ENCODE results near the gene CACNA1A.

CACNA1A gene

DNA sequence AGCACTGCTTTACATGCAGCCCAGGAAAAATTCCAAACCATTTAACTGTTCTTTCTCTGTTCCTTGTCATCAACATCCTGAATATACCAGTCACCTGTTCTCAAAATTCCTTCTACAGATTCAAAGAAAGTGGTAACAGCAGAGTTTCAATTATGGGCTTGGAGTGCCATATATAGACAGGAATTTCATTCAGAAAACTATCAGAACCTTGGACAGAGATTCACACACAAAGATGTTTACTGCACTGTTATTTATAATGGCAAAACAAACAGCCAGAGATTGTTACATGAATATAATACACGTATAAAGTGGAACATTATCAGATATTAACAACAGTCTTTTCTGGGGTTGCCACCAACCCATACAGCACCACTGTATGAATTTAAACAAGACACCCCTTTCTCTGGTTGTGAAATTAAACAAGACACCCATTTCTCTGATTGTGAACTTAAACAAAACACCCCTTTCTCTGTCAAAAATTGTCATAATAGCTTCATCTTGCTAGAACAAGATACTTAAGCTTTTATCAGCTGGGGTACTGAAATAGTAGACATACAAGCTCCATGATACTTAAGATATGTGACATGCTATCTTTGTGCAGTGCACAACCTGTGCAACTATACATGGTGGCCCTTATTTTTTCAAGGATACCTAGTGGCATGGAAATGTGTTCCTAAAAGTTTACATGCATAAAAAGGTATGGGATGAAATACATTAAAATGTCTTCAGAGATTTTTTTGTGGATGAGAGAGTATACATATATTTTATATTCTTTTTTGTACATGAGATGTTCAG is 12.6 kb downstream of the CACNA1A start:
- DNase-seq (ENCODE audit: extremely low read depth, low read depth): no peak

DNA sequence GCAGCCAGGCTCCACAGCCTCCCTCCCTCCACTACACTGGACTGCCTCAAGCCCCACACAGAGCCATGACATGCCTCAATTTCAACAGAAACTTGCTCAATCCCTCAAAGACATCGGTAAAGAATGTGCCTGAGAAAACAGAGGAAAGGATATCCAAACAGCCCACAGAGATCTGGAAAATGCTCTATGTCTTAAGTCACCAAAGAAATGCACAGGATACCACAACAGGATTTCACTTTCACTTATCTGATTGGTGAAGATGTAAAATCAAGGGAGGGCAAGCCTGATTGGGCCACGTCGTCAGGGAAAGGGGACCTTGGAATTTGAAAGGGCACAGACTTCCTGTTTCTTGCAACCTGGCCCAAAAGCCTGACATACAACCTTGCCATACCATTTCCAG is 14.2 kb downstream of the CACNA1A start:
- TF ChIP-seq, protein P1, sequence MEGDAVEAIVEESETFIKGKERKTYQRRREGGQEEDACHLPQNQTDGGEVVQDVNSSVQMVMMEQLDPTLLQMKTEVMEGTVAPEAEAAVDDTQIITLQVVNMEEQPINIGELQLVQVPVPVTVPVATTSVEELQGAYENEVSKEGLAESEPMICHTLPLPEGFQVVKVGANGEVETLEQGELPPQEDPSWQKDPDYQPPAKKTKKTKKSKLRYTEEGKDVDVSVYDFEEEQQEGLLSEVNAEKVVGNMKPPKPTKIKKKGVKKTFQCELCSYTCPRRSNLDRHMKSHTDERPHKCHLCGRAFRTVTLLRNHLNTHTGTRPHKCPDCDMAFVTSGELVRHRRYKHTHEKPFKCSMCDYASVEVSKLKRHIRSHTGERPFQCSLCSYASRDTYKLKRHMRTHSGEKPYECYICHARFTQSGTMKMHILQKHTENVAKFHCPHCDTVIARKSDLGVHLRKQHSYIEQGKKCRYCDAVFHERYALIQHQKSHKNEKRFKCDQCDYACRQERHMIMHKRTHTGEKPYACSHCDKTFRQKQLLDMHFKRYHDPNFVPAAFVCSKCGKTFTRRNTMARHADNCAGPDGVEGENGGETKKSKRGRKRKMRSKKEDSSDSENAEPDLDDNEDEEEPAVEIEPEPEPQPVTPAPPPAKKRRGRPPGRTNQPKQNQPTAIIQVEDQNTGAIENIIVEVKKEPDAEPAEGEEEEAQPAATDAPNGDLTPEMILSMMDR (IDR thresholded peaks at IDR 0.05; ENCODE audit: low read depth, low read length): no peak
- DNase-seq (ENCODE audit: extremely low read depth, low read depth): peak; percentile 56

More for the DNA sequence above, 12.6 kb downstream of the CACNA1A start:
- TF ChIP-seq, protein P1 (IDR thresholded peaks at IDR 0.05; ENCODE audit: low read depth, low read length): no peak

DNA sequence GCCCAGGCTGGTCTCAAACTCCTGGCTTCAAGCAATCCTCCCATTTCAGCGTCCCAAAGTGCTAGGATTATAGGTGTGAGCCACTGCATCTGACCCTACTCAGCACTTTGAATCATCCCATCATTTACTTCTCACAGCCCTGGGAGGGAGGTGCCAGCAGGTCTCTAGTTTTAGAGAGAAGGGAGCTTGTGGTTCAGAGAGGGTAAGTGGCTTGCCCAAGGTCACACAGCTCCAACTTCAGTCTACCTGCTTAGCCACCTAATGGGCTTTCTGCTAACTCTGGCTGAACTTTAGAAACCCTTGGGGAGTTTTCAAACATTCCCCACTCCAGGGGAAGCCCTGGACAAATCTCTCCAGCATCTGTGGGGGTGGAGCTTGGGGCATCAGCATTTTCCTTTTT is 18.3 kb downstream of the CACNA1A start:
- no peak for DNase-seq (ENCODE audit: extremely low read depth, low read depth)
- TF ChIP-seq, protein P1 (IDR thresholded peaks at IDR 0.05; ENCODE audit: low read depth, low read length): no peak

DNA sequence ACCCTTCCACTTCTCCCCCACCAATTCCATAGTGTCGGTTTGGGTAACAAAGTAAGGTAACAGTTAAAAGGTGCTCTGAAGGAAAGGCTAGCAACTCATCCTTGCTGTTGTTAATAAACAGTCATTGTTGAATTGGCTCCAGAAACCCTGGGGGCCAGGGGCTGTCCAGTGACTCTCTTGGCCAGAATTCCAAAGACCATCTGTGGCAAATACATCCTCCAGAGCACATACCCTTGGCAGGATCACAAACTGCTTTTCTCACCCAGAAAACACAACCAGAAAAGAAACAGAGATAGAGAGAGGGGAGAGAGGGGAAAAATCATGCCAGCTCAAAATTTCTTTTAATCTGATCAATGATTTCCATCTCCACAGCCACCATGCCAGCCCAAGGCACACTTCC is 22.1 kb downstream of the CACNA1A start:
- TF ChIP-seq, protein P1 (IDR thresholded peaks at IDR 0.05; ENCODE audit: low read depth, low read length): no peak
- DNase-seq (ENCODE audit: extremely low read depth, low read depth): no peak

DNA sequence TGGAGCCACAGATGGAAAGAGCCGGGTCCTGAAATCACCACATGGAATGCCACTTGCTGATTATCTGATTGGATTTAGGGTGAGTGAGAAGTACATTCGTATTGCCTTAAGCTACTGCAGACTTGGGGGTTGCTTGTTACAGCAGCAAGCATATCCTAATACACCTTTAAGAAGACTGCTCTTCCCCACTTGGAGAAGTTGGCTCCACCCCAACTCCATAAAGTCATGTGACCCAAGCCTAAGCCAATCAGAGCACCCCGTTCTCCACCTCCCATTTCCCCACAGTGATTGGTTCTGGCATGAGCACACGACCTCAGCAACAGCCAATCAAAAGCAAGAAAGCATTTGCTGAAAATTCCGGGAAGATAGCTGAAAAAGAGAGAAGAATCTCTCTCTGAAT is 23.1 kb downstream of the CACNA1A start:
- TF ChIP-seq, protein P1 (IDR thresholded peaks at IDR 0.05; ENCODE audit: low read depth, low read length): no peak
- no peak for DNase-seq (ENCODE audit: extremely low read depth, low read depth)

- TF ChIP-seq, protein P1 (IDR thresholded peaks at IDR 0.05; ENCODE audit: low read depth, low read length): no peak
- DNase-seq (ENCODE audit: extremely low read depth, low read depth): no peak
Observed at GRCh38 chr19:13478576-13478975, 27.7 kb downstream of the CACNA1A start.

- TF ChIP-seq, protein P1 (IDR thresholded peaks at IDR 0.05; ENCODE audit: low read depth, low read length): no peak
- DNase-seq (ENCODE audit: extremely low read depth, low read depth): no peak
Observed at GRCh38 chr19:13476071-13476470, 30.2 kb downstream of the CACNA1A start.

Measured in AG09319 (cell line).